ENCODE measurements around the gene TRAPPC2B.

TRAPPC2B gene

GRCh38 chr19:57362997-57363687 lies at the start of gene TRAPPC2B, which contains the start of gene ZNF547:
Gene TRAPPC2B (plus strand): TSS chr19:57363551. CDS start chr19:57364834, 1,283 bp downstream.
Gene ZNF547 (plus strand): TSS chr19:57363551. CDS start chr19:57368556, 5,005 bp downstream.
- peak; percentile 96 to 98 for DNase-seq (ENCODE audit: low read depth in 2 of 2)

GRCh38 chr19:57314146-57314545 lies 49.2 kb upstream of the TRAPPC2B start:
- DNase-seq (ENCODE audit: low read depth in 2 of 2), result no peak

- DNase-seq (ENCODE audit: low read depth in 2 of 2), result no peak
Measured at GRCh38 chr19:57317503-57317902, 45.8 kb upstream of the TRAPPC2B start.

- no peak for DNase-seq (ENCODE audit: low read depth in 2 of 2)
Measured at GRCh38 chr19:57319869-57320179, 43.5 kb upstream of the TRAPPC2B start.

- DNase-seq (ENCODE audit: low read depth in 2 of 2), result peak; percentile 81 to 85
Measured at GRCh38 chr19:57320180-57321084, 42.9 kb upstream of the TRAPPC2B start, which contains the start of gene ZNF543. Gene ZNF543 (plus strand): TSS chr19:57320472. CDS start chr19:57320854, 382 bp downstream.

- no peak for DNase-seq (ENCODE audit: low read depth in 2 of 2)
Measured at GRCh38 chr19:57321116-57321515, 42.2 kb upstream of the TRAPPC2B start.

GRCh38 chr19:57321751-57322150 lies 41.6 kb upstream of the TRAPPC2B start:
- DNase-seq (ENCODE audit: low read depth in 2 of 2), result no peak

- DNase-seq (ENCODE audit: low read depth in 2 of 2), result no peak
Measured at GRCh38 chr19:57324992-57325391, 38.4 kb upstream of the TRAPPC2B start.

GRCh38 chr19:57327993-57328392 lies 35.4 kb upstream of the TRAPPC2B start:
- DNase-seq (ENCODE audit: low read depth in 2 of 2), result no peak

GRCh38 chr19:57334191-57334590 lies 29.2 kb upstream of the TRAPPC2B start:
- DNase-seq (ENCODE audit: low read depth in 2 of 2), result no peak

- DNase-seq (ENCODE audit: low read depth in 2 of 2), result no peak
Measured at GRCh38 chr19:57338877-57339276, 24.5 kb upstream of the TRAPPC2B start.

GRCh38 chr19:57342582-57342981 lies 20.8 kb upstream of the TRAPPC2B start:
- no peak for DNase-seq (ENCODE audit: low read depth in 2 of 2)

GRCh38 chr19:57348136-57348535 lies 15.2 kb upstream of the TRAPPC2B start:
- no peak for DNase-seq (ENCODE audit: low read depth in 2 of 2)

- DNase-seq (ENCODE audit: low read depth in 2 of 2), result peak; percentile 64 to 66
Measured at GRCh38 chr19:57350877-57351805, 12.2 kb upstream of the TRAPPC2B start, which contains the start of gene ZNF304. Gene ZNF304 (plus strand): TSS chr19:57351271. CDS start chr19:57351665, 394 bp downstream.

GRCh38 chr19:57351867-57352266 lies 11.5 kb upstream of the TRAPPC2B start:
- DNase-seq (ENCODE audit: low read depth in 2 of 2), result no peak

- no peak for DNase-seq (ENCODE audit: low read depth in 2 of 2)
Measured at GRCh38 chr19:57355916-57356315, 7.4 kb upstream of the TRAPPC2B start.

GRCh38 chr19:57357406-57357805 lies 5.9 kb upstream of the TRAPPC2B start:
- DNase-seq (ENCODE audit: low read depth in 2 of 2), result no peak

GRCh38 chr19:57359300-57359699 lies 4.1 kb upstream of the TRAPPC2B start:
- DNase-seq (ENCODE audit: low read depth in 2 of 2), result no peak

- no peak for DNase-seq (ENCODE audit: low read depth in 2 of 2)
Measured at GRCh38 chr19:57362419-57362818, 932 bp upstream of the TRAPPC2B start.

GRCh38 chr19:57363688-57364181 lies 384 bp downstream of the TRAPPC2B start:
- no peak for DNase-seq (ENCODE audit: low read depth in 2 of 2)

GRCh38 chr19:57366776-57367175 lies 3.4 kb downstream of the TRAPPC2B start:
- no peak for DNase-seq (ENCODE audit: low read depth in 2 of 2)
